ENCODE results near the gene DGCR2.

DNA sequence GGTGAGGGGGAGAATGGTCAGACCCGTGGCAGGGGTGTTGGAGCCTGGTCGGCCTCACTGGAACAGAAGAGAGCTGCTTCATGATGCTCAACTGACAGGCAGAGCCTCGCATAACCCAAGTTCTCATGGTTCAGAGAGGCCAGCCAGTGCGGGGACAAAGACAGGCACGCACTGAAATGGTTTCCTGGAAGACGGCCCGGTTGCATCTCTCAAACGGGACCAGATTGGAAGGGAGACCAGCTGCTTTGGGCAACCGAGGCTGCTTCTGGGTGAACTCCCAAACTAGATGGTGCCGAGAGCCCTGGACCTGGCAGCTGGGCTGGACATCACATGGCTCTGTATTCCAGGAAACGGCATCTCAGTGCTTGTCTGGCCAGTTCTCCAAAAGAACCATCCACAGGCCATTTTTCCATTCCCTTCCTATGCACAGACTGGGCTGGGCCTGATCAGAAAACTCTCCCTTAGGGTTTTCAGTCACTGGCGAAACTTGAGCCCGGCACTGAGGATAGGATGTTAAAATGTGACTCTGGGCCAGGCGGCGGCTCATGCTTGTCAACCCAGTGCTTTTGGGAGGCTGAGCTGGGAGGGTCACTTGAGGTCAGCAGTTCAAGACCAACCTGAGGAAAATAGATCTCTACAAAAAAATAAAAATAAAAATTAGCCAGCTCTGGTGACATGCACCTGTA lies 106.0 kb downstream of the DGCR2 start:
- TF ChIP-seq POLR2AphosphoS5 (IDR thresholded peaks at IDR 0.05; ENCODE audit: low read depth, low read length), result no peak
- no peak for TF ChIP-seq POLR2A (IDR thresholded peaks at IDR 0.05; ENCODE audit: borderline replicate concordance, extremely low read depth, insufficient read depth, insufficient read length)
- TF ChIP-seq, protein P1, sequence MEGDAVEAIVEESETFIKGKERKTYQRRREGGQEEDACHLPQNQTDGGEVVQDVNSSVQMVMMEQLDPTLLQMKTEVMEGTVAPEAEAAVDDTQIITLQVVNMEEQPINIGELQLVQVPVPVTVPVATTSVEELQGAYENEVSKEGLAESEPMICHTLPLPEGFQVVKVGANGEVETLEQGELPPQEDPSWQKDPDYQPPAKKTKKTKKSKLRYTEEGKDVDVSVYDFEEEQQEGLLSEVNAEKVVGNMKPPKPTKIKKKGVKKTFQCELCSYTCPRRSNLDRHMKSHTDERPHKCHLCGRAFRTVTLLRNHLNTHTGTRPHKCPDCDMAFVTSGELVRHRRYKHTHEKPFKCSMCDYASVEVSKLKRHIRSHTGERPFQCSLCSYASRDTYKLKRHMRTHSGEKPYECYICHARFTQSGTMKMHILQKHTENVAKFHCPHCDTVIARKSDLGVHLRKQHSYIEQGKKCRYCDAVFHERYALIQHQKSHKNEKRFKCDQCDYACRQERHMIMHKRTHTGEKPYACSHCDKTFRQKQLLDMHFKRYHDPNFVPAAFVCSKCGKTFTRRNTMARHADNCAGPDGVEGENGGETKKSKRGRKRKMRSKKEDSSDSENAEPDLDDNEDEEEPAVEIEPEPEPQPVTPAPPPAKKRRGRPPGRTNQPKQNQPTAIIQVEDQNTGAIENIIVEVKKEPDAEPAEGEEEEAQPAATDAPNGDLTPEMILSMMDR (IDR thresholded peaks at IDR 0.05 in 2 of 3, conservative IDR thresholded peaks at IDR 0.05 in 1 of 3; ENCODE audit: borderline replicate concordance in 1 of 3, insufficient read depth in 1 of 3, low read depth in 2 of 3, low read length in 2 of 3), result no peak
- no peak for TF ChIP-seq ZNF274 (IDR thresholded peaks at IDR 0.05; ENCODE audit: low read depth, low read length)
- TF ChIP-seq RAD21 (IDR thresholded peaks at IDR 0.05; ENCODE audit: low read depth), result no peak
- TF ChIP-seq SIN3A (IDR thresholded peaks at IDR 0.05; ENCODE audit: low read depth), result no peak
- TF ChIP-seq ZFX (IDR thresholded peaks at IDR 0.05), result no peak
- no peak for TF ChIP-seq JUND (IDR thresholded peaks at IDR 0.05)
- TF ChIP-seq YY1 (IDR thresholded peaks at IDR 0.05; ENCODE audit: extremely low read depth, insufficient replicate concordance, low read depth, low read length), result no peak
- no peak for TF ChIP-seq EZH2 (IDR thresholded peaks at IDR 0.05)
- TF ChIP-seq, protein P2, sequence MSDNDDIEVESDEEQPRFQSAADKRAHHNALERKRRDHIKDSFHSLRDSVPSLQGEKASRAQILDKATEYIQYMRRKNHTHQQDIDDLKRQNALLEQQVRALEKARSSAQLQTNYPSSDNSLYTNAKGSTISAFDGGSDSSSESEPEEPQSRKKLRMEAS (IDR thresholded peaks at IDR 0.05), result no peak
- no peak for TF ChIP-seq FOSL1 (IDR thresholded peaks at IDR 0.05; ENCODE audit: low read depth)
